ENCODE results near the gene KIAA1328. TPM values are rescaled to one million over a fixed set of nuclear protein-coding genes. Genes with fewer than 3 reads are reported as not detected.
"Not testable (repeated sequence)": the region's sequence is repeated elsewhere in the genome, so short reads cannot be mapped to it uniquely, and the experiment has no call there.

The KIAA1328 gene
- total RNA-seq, 1 donor from 2014 or later, result 11.5 TPM

DNA sequence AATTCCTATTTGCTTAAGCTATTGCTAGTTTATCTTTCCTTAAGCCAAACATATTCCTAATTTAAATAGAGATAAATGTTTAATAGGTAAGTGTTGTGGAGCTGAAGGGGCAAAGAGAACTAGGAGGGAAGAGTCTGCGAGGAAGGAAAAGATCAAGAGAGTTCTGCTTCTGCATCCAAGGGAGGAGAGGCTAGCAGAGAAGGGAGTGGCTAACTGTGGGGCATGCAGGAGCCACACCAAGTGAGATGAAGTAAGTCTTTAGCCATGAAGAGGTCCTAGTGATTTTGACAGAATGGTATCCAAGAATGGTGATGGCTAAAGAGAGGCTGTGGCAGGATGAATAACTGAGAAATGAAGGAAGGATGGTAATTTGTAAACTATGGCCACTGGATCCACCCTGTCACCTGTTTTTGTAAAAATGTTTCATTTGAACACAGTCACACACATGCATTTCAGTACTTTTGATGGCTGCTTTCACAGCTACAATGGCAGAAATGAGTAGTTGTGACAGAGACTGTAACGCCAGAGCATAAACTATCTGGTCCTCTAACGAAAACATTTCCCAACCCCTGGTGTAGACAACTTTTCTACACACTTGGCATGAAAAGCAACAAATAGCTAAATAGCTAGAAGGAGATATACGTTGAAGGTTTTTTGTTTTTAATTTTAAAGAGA lies 15.7 kb upstream of the KIAA1328 start:
- Mint-ChIP-seq H3K4me3 (no peak overlapping the region), H3K9me3 (no peaks in the 10 kb centered on the region), H3K27me3 (ENCODE audit: insufficient read depth, low read depth) (no peaks in the 10 kb centered on the region), H3K4me1 (peaks cover 10% of the 10 kb centered on the region), H3K36me3 (peaks cover 23% of the 10 kb centered on the region), H3K27ac (no peak overlapping the region)
- H3K27ac ChIP-seq, result no peak overlapping the region
- no peak overlapping the region for H3K4me2 ChIP-seq
- no peak overlapping the region for H3K4me3 ChIP-seq
- peaks cover 9% of the 10 kb centered on the region for H3K36me3 ChIP-seq
- peaks cover 9% of the 10 kb centered on the region for H3K79me2 ChIP-seq (ENCODE audit: low read depth)
- peaks cover 13% of the 10 kb centered on the region for H3K4me1 ChIP-seq
- H3K9ac ChIP-seq, result no peak overlapping the region
- peaks cover 9% of the 10 kb centered on the region for H3F3A ChIP-seq (ENCODE audit: low read depth)
- no peak overlapping the region for H2AFZ ChIP-seq (replicated peaks)
- TF ChIP-seq, protein P1, sequence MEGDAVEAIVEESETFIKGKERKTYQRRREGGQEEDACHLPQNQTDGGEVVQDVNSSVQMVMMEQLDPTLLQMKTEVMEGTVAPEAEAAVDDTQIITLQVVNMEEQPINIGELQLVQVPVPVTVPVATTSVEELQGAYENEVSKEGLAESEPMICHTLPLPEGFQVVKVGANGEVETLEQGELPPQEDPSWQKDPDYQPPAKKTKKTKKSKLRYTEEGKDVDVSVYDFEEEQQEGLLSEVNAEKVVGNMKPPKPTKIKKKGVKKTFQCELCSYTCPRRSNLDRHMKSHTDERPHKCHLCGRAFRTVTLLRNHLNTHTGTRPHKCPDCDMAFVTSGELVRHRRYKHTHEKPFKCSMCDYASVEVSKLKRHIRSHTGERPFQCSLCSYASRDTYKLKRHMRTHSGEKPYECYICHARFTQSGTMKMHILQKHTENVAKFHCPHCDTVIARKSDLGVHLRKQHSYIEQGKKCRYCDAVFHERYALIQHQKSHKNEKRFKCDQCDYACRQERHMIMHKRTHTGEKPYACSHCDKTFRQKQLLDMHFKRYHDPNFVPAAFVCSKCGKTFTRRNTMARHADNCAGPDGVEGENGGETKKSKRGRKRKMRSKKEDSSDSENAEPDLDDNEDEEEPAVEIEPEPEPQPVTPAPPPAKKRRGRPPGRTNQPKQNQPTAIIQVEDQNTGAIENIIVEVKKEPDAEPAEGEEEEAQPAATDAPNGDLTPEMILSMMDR (IDR thresholded peaks at IDR 0.05), result no peak
- TF ChIP-seq EZH2 (IDR thresholded peaks at IDR 0.05) (no peak), EZH2phosphoT487 (IDR thresholded peaks at IDR 0.05) (no peak)
- no peak for DNase-seq (ENCODE audit: low spot score)
- H3K9me3 ChIP-seq (ENCODE audit: low read depth), result no peaks in the 10 kb centered on the region
- H3K27me3 ChIP-seq, result no peaks in the 10 kb centered on the region
- H4K20me1 ChIP-seq (ENCODE audit: low read depth), result peaks cover 65% of the 10 kb centered on the region

DNA sequence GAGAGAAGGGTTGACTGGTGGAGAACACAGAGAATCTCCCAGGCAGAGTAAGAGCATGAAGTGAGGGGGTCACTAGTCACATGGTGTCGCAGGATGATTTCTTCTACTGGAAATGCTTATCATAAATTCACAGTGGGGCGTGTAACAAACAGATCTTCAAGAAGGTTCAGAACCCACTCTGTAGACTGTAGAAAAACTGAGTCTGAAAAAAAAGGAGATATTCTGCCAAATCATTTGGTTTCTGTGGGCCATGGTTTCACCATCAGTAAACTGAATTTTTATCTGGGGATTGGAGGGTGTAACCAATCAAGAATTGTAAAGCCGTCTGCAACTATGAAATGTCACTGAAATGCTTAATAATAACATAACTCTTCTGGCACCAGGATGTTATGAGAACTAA lies 15.1 kb upstream of the KIAA1328 start:
- TF ChIP-seq, protein P1 (IDR thresholded peaks at IDR 0.05), result no peak
- no peak for TF ChIP-seq EZH2 (IDR thresholded peaks at IDR 0.05)
- no peak for TF ChIP-seq EZH2phosphoT487 (IDR thresholded peaks at IDR 0.05)

DNA sequence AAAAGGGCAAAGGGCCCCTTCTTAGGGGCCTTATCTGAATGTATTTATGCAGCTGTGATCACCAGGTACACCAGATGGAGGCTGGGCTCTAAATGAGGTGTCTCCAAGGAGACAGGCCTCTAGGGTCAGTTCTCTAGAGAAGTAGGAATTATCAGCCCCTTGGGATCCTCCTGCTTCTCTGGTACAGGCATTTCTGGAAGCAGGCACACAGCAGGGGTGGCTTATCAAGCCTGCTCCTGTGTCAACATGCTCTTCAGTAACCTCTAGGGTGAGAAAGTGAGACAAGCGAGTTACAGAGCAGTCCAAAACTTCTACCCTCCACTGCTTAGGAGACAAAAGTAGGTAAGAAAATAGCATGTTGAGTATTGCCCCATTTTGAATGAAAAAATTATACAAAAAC lies 13.9 kb upstream of the KIAA1328 start:
- Histone ChIP-seq H3K9me3 (ENCODE audit: low read depth) (no peaks in the 10 kb centered on the region), H3F3A (ENCODE audit: low read depth) (peaks cover 8% of the 10 kb centered on the region), H3K79me2 (ENCODE audit: low read depth) (no peaks in the 10 kb centered on the region), H4K20me1 (ENCODE audit: low read depth) (peaks cover 61% of the 10 kb centered on the region), H3K27me3 (no peaks in the 10 kb centered on the region), H3K4me1 (peaks cover 13% of the 10 kb centered on the region), H3K4me2 (no peak overlapping the region), H3K9ac (no peak overlapping the region), H2AFZ (replicated peaks) (no peak overlapping the region), H3K36me3 (no peaks in the 10 kb centered on the region), H3K4me3 (no peak overlapping the region), H3K27ac (no peak overlapping the region)
- Mint-ChIP-seq H3K4me3 (no peak overlapping the region), H3K27me3 (ENCODE audit: insufficient read depth, low read depth) (no peaks in the 10 kb centered on the region), H3K9me3 (no peaks in the 10 kb centered on the region), H3K4me1 (peaks cover 8% of the 10 kb centered on the region), H3K27ac (peak overlapping the region; percentile 27), H3K36me3 (peaks cover 27% of the 10 kb centered on the region)
- DNase-seq (ENCODE audit: low spot score), result no peak
- TF ChIP-seq, protein P1 (IDR thresholded peaks at IDR 0.05), result no peak
- TF ChIP-seq EZH2phosphoT487 (IDR thresholded peaks at IDR 0.05) (no peak), EZH2 (IDR thresholded peaks at IDR 0.05) (no peak)

More for the DNA sequence above, 15.1 kb upstream of the KIAA1328 start:
- Mint-ChIP-seq H3K4me1 (peaks cover 10% of the 10 kb centered on the region), H3K9me3 (no peaks in the 10 kb centered on the region), H3K27ac (no peak overlapping the region), H3K36me3 (peaks cover 23% of the 10 kb centered on the region), H3K27me3 (ENCODE audit: insufficient read depth, low read depth) (no peaks in the 10 kb centered on the region), H3K4me3 (no peak overlapping the region)
- no peak overlapping the region for H3K4me3 ChIP-seq
- H4K20me1 ChIP-seq (ENCODE audit: low read depth), result peaks cover 68% of the 10 kb centered on the region
- H3K27ac ChIP-seq, result no peak overlapping the region
- no peaks in the 10 kb centered on the region for H3K9me3 ChIP-seq (ENCODE audit: low read depth)
- no peak for DNase-seq (ENCODE audit: low spot score)
- H3K4me2 ChIP-seq, result no peak overlapping the region
- peaks cover 5% of the 10 kb centered on the region for H3K36me3 ChIP-seq
- no peak overlapping the region for H2AFZ ChIP-seq (replicated peaks)
- H3K27me3 ChIP-seq, result no peaks in the 10 kb centered on the region
- H3K4me1 ChIP-seq, result peaks cover 13% of the 10 kb centered on the region
- H3K79me2 ChIP-seq (ENCODE audit: low read depth), result peaks cover 5% of the 10 kb centered on the region
- no peak overlapping the region for H3K9ac ChIP-seq
- peaks cover 9% of the 10 kb centered on the region for H3F3A ChIP-seq (ENCODE audit: low read depth)

DNA sequence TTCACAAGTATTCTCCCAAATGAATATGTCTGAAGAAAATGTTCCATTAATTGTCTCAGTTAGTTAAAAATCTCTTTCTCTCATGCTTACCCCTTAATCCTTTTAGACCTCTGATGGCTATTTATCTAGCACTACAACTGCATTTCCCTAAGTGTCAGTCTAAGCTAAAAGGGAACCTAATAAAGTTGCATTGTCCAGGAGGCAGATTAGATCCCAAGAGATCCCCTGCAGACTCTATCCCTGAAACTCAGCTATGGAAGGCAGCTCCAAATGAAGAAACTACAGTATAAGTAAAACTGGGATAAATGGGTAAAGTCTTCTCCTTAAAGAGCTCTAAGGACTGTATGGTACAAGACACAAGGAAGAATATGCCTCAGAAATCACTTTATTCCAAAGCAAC lies 12.8 kb upstream of the KIAA1328 start:
- not testable (repeated sequence) for DNase-seq (ENCODE audit: low spot score); H3K9me3 ChIP-seq (ENCODE audit: low read depth); H3K4me3 ChIP-seq; H3K27me3 Mint-ChIP-seq (ENCODE audit: insufficient read depth, low read depth); H3K9me3 Mint-ChIP-seq; H3K27ac ChIP-seq; H2AFZ ChIP-seq (replicated peaks); H3K36me3 ChIP-seq; H3K27me3 ChIP-seq; H3K27ac Mint-ChIP-seq; H3F3A ChIP-seq (ENCODE audit: low read depth); H3K4me3 Mint-ChIP-seq; H3K9ac ChIP-seq; H3K79me2 ChIP-seq (ENCODE audit: low read depth); H3K4me1 Mint-ChIP-seq
- H4K20me1 ChIP-seq (ENCODE audit: low read depth), result peaks cover 59% of the 10 kb centered on the region
- peaks cover 13% of the 10 kb centered on the region for H3K4me1 ChIP-seq
- H3K36me3 Mint-ChIP-seq, result peaks cover 27% of the 10 kb centered on the region
- H3K4me2 ChIP-seq, result peak overlapping the region; percentile 18

Data from neural progenitor cell (in vitro differentiated cells).